NOMO-1 treated with DMSO at 0.1 percent for 48 hours (cell line): ENCODE data around the gene GIPC1.

ENCODE experiments used
- DNase-seq: peaks from one replicate; lab custom pipeline; 2025; ENCODE audit not compliant: unreplicated experiment; lab: John Stamatoyannopoulos, UW

Gene GIPC1

DNA sequence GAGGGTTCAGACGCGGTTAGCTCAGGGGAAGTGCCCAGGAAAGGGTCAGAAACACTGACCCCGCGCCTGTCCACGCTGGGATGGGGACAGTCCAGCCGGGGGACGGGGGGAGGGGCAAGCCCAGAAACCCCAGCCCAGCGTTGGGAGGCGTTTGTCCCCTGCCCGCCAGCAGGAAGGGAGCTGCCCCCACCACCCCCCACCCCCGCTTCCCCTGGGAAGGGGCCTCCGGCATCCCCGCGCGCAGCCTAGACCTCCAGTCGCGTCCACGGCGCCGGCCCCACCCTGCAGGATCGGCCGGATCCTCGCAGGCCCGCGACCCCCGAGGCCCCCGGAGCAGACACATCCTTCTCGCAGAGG is 277 bp downstream of the GIPC1 start:
- DNase-seq = no peak

DNA sequence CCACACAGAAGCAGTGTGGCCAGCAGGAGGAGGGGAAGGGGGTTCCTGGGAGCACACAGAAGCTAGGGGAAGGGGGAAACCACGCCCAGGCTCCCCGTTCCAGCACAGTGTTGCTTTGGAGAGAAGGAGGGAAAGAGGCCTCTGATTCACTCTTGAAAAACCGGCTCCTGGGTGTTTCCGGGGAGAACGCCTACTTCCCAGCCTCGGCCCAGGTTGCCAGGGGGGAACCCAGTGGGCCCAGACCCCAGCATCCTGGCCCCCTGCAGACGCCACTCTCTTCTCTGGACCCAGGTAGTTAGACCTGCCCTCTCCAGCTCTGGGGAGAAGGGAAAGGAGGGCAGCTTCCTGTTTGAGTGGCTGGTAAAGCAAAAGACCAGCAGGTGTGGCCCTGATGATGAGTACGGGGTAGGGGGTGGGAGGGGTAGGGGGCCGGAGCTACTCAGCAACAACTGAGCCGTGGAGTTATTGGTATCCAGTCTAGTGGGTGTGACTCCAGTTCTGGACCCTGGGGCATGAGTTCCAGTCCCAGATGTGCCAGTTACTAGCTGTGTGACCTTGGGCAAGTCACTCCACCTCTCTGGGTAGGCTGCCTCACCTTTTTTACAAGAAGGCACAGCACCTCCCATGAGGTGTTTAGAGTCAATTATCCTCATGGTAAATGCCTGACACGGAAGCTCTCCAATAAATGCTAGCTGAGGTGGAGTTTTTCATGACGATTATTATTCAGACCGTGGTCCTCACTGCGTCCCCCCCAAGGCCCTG is 836 bp downstream of the GIPC1 start:
- no peak for DNase-seq

DNA sequence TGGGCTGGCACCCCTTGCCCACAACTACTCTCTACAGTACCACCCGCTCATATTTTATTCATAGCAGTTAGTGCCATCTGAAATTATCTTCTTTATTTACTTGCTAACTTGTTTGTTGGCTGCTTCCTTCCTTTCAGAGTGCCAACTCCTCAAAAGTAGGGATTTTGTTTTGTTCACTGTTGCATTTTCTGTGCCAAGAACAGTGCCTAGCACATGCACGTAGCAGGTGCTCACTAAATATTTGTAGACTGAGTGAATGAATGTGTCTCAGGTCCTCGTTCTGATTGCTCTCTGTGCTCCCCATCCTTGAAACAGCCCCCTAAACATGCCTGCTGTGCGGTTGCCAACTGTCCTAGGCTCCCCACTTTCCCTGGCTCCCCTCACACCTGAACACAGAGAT is 1.5 kb downstream of the GIPC1 start:
- DNase-seq = no peak

DNA sequence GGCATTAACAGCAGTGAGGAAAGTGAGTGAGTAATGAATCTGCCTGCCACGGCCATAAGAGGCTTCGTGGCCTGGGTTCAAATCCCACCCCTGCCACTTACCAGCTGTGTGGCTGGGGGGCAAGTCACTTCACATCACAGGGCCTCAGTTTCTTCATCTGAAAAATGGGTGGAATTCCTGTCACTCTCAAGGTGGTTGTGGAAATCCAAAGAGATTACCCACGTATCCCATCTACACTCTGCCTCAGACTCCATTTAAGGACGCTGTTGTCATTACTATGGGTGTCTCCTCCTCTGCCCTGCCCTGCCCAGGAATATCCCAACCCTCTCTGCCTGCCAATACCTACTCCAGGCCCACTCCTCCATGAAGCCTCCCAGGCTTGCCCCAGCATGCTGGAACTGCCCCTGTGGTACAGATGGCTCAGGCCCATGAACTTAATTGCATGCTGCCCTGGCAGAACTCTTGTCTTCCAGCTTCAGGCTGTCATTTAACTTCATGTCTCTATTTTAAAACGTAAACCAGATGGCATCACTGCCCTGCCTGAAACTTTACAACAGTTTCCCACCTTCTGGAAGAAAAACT is 3.1 kb downstream of the GIPC1 start:
- no peak for DNase-seq

DNA sequence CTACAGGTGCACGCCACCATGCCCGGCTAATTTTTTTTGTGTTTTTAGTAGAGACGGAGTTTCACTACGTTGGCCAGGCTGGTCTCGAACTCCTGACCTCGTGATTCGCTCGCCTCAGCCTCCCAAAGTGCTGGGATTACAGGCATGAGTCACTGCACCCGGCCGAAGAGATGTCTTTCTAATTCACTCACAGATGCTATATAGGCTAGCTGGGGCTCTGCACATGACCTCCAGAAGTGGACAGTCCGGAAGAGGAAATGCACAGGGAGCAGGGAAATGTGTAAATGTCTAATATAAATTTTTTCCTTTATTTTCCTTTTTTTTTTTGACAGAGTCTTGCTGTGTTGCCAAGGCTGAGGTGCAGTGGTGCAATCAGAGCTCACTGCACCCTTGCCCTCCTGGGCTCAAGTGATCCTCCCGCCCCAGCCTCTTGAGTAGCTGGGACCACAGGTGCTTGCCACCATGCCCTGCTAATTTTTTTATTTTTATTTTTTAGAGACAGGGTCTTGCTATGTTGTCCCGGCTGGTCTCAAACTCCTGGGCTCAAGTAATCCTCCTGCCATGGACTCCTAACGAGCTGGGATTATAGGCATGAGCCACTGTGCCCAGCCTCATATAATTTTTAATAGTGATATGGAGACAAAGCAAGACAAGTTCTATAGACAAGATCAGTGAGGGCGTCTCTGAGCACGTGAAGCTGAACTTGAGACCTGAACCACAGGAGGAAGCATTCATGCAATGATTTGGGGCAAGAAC is 8.4 kb downstream of the GIPC1 start:
- DNase-seq = no peak

DNA sequence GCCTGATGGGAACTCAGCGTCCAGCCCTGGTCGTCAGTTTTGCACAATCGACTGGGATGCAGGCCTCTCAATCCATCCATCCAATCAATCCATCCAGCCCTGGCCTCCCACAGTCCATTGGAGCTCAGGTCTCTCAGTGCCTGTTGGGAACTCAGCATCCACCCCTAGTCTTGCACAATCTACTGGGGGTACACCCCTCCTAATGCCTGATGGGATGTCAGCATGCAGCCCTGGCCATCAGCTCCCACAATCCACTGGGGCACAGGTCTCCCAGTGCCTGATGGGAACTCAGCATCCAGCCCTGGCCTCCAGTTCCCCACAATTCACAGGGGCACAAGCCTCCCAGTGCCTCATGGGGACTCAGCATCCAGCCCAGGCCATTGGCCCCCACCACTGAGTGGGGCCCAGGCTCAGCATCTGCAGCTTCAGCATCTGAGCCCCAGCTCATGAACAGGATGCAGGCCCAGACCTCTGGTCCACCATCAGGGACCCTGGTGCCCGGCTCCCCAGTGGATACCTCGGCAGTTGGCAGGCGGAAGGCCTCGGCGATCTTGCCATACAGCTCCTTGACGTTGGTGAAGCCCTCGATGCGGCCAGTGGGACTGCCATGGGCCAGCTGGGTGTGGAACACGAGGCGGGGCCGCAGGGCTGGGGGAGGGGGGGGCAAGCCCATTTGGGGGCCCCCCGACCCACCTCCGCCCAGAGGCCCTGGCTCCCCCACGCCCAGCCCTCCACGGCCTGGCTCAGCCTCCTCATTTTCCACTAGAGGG is 13.6 kb downstream of the GIPC1 start:
- DNase-seq = no peak

DNA sequence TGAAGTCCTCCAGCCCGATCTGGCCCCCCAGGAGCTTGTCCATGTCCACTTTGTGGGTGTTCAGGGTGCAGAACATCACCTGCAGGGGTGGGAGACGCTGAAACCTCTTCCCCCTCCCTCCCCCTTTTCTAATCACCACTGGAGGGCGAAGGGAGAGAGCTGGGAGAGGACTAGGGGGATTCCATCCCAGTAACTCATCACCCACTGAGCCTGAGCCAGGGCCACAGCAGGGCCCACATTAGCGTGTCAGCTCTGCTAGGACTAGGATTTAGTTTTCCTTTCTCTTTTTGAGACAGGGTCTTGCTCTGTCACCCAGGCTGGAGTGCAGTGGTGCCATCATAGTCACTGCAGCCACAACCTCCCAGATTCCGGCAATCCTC is 15.2 kb downstream of the GIPC1 start:
- no peak for DNase-seq

DNA sequence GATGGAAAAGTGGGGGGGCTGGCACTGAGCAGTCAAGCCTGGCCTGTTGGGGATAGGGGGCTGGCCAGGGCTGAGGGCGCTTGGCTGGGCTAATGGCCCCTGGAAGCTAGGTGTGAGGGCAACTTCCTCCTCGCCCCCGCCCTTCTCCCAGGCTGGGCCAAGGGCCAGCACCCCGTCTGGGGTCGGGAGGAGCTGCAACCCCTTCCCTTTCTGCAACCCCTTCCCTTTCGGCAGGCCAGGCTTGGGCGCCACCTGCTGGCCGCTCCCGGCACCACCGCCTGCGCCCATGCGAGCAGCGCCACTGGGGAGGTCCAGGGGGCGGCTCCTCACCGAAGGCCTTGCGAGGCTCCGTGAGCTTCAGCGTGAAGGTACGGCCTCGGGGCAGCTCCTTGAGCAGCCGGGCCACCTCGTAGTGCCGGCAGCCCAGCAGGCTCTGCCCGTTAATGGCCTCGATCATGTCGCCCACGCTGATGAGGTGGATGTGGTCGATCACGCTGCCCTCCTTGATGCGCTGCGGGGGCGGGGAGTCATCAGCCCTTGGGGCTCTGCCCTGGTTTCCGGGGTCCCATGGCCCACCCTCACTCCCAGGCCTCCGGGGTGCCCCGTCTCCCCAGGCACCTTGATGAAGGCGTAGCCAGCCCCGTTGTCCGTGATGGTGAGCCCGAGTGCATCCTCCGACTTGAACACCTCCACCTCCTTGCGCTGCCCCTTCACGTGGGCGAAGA is 15.8 kb downstream of the GIPC1 start:
- peak; percentile 22 for DNase-seq

DNA sequence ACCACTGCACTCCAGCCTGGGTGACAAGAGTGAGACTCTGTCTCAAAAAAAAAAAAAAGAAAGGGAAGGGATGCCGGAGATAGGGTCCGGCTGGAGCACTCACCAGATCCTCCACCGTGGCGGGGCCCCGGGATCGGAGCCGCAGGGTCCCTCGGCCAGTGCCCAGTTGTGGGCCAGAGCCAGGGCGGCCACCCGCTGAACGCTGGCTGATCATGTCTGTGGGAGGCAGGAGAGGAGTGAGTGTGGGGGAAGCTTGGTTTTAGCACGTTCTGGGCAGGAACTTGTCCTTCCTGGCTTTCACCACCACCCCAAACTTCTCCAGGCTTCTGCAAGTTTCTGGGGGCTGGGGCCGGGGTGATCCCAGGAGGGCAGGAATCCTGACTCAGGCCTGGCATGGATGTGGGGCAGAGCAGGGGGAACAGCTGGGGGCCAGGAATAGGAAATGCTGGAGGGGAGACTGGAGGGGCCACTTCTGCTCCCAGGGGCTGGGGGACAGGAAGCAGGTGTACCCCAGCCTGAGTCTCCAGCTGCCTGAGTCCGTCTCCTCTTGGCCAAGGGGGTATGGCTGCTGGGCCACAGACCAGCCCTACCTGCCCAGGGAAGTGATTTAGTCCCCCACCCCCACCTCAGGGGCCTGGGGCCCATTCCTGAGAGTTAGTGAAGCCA is 16.5 kb downstream of the GIPC1 start:
- no peak for DNase-seq

DNA sequence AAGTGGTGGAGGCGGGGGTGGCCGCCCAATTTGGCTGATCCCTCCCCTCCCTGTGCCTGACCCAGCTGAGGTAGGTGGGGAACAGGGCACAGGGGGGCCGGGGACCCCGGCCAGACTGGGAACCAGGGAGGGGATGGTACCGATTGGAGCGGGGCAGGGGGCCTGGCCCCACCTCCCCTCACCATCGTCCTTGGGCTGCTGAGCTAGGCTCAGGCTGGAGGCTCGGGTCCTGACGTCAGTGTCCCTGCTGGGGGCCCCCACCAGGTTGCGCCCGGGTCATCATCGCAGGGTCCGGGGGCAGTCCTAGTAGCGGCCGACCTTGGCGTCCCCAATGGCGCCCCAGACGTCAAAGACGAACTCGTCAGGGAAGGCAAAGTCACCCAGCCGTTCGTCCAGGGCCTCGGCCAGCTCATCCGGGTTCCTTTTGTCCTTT is 17.8 kb downstream of the GIPC1 start:
- no peak for DNase-seq

DNA sequence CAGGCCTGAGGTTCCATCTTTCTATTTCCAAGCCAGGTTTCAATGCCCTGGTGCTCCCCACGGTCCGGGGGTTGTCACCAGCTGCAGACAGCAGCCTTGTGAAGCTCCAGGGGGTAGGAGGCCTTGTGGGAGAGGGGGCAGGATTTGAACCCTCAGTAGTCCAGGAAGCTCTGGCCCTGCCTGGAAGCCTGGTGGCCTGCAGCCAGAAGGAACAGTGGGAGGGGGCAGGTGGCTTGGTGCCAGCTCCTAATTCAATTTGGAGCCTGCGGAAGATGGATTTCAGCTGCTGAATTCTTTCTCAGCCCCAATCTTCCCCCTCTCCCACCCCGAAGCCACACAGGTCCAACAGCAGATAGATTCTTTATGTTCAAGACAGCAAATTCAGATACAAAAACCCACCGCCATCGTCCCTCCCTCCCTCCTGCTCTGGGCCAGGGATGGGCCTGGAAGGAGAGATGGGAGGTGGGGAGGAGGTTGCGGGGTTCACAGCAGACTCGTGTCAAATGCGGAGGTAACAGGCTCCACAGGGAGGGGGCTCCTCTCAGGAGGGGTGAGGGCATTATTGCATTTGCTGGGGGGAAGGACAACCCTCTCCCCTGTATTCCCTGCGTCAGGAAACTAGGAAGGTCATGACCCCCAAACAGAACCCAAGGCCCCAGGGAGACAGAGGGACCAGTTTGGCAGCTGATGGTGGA is 18.4 kb downstream of the GIPC1 start:
- DNase-seq = no peak

DNA sequence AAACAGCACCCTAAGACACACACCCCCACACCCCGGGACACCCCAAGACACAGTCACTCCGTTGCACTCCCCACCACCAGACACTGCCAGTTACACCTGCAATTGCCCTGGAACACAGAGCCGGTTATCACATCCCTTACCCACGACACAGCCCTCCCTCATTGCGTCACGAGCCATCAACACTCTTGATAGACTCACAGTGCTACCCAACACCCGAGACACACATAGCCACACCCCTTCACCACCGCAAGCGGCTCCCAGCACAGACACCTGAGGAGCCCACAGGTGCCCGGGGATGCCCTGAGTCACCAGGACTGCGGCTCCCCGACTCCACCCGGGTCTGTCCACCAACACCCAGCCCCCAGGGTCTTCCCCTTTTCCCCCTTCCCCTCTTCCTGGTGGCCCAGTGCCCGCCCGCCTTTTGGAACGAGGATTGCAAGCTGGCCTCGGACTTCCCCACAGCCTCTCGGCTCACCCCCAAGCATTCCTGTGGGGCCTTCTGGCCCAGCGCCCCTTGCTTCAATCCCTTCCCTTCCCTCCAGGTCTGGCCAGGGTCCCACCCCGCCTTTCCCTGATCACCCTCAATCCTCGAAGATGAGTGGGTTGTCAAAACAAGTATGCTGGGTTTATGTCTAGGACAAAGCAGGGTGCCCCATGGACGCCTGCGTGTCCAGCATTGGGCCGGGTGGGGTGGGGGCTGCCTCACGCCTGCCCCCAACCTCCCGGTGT is 19.1 kb downstream of the GIPC1 start:
- DNase-seq = peak; percentile 71

DNA sequence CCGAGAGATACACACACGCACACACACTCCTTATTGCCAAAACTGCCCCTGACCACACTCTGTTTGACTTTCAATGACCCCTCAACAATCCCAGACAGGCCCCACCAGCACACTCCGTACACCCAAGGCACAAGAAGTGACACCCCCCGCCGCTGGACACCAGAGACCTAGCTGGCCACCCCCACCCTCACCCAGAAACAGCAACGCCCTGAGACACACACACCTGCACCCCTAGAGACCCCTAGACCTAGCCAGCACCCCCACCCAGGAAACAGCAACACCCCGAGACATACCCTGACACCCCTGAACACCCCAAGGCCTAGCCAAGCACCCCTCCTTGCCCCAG is 19.6 kb downstream of the GIPC1 start:
- DNase-seq = no peak

DNA sequence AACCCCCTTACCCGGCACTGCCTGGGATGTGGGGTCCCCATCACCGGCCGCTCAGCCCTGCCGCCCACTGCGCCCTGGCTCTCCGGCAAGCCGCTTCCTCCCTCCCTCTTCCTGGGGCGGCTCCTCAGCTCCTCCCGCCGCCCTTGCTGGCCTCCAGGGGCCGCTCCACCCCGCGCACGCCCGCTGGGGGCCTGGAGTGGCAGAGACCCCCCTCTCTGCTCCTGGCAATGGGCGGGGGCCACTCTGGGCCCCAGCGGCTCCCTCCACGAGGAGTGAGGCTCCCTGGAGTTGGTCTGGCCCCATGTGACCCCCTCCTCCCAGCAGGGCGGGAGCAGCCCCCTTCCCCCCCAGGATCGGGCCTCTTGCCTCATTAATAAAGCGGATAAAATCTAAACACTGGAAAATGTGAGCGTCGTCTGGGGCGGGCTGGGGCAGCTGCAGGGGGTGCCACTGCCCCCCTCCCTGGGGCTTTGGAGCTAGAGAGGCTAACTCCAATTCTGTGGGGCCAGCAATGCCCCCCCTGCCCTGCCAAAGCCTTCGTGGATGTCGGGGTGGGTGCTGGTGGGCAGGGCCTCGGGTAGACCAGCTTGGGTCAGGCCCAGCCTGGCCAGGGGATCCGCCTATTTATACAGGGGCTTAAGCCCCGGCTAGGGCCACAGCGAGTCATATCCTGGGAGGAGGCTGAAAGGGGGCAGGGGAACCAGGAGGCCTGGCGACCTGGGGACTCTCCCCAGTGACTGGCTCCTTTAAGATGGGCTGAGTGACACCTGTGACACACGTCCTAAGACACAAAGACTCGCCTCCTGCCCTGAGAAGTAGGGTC is 20.5 kb downstream of the GIPC1 start, which contains the start of gene PTGER1:
Gene PTGER1 (minus strand): TSS at position 104 of the 823 bp plus-strand sequence. CDS start 1,034 bp downstream, outside the sequence.
- peak; percentile 23 for DNase-seq

DNA sequence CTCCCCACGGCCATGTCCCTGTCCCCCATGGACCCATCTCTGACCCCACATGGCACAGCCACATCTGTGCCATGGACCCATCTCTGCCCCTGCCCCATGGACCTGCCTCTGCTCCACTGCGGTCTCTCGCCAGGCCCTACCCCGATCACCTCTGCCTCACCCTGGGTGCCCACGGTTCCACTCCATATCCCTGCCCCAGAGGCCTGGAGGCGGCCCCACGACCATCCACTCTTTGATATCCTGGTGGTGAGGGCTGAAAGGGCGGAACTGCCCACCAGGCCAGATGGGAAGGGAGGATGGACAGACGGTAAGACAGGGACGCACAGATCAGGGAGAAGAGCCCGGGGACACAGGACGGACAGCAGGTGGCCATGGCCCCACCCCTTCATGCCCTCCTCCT is 21.1 kb downstream of the GIPC1 start:
- no peak for DNase-seq

DNA sequence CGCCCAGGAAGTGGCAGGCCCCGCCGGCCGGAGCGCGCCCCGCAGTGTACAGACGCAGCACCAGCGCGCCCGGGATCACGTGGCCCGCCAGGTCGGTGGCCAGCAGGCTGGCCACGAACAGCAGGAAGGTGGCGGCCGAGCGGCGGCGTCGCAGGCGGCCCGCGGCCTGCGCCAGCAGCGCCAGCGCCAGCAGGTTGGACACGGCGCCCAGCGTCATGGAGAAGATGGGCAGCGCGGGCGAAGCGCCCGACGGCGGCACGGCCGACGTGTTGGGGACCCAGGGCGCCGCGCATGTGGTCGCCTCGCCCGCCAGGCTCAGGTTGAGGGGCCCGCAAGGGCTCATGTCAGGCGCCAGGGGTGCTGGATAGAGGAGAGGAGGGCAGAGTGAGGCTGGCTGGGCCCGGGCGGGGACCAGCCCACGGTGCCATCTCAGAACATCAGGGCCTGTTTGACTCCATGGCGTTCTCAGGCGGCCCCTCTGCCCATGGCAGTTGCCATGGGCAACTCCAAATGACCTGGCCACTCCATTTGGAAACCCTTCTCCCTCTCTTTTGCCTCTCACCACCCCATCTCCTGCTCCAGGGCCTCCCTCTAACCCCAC is 21.8 kb downstream of the GIPC1 start:
- no peak for DNase-seq

DNA sequence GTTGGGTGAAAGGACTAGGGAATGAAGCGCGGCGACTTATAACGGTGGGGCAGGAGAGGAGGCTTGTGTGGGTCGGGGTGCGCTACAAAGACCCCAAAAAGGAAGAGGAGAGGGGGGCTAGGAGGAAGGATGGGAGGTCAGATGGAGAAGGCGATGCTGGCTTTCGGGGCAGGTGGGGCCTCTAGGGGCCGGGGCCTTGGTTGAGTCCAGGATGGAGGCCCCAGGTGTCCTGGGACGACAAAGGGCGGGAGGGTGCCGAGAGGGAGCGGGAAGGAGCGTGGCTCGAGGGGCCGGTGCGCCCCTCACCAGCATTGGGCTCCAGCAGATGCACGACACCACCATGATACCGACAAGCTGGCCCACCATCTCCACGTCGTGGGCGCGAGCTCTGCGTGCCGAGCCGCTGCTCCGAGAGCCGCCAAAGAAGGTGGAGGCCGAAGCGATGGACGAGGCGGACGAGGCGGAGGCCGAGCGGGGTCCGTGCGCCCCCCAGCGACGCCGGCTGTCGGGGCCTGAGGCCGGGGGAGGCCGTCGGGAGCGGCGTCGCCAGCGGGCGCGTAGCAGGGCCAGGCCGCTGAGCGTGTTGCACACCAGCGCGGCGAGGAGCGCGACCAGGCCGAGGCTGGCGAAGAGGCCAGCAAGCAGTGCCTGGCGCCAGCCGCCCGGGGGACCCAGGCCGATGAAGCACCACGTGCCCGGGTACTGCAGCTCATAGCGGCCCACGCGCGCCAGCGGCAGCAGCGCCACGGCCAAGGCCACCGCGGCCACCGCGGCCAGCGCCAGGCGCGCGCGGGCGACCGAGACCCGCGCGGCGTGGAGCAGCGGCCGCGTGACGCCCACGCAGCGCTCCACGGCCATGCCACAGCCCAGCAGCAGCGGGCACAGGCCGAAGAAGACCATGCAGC is 22.6 kb downstream of the GIPC1 start:
- DNase-seq = no peak
